Fibroblast of mammary gland (primary cell): ENCODE results near the gene TSPAN31.
"Not testable (repeated sequence)": the region's sequence is repeated elsewhere in the genome, so short reads cannot be mapped to it uniquely, and the experiment has no call there.

Experiments
- DNase-seq: peaks from one replicate; pipeline ENCODE4 v3.0.0-alpha.2; 2010; ENCODE audit warnings: low read depth
- H3K4me3 ChIP-seq: 2 replicates; pipeline ENCODE4 v1.5.1; 2011; ENCODE audit warnings: low read depth, mild to moderate bottlenecking, low read length, moderate library complexity; ENCODE audit not compliant: control insufficient read depth
- TF ChIP-seq, protein P1 (sequence below): conservative IDR thresholded peaks from 2 replicates; pipeline ENCODE4 v1.5.1; 2011; ENCODE audit warnings: low read depth, low read length, inconsistent platforms; ENCODE audit not compliant: control insufficient read depth, insufficient read depth

Gene TSPAN31

DNA sequence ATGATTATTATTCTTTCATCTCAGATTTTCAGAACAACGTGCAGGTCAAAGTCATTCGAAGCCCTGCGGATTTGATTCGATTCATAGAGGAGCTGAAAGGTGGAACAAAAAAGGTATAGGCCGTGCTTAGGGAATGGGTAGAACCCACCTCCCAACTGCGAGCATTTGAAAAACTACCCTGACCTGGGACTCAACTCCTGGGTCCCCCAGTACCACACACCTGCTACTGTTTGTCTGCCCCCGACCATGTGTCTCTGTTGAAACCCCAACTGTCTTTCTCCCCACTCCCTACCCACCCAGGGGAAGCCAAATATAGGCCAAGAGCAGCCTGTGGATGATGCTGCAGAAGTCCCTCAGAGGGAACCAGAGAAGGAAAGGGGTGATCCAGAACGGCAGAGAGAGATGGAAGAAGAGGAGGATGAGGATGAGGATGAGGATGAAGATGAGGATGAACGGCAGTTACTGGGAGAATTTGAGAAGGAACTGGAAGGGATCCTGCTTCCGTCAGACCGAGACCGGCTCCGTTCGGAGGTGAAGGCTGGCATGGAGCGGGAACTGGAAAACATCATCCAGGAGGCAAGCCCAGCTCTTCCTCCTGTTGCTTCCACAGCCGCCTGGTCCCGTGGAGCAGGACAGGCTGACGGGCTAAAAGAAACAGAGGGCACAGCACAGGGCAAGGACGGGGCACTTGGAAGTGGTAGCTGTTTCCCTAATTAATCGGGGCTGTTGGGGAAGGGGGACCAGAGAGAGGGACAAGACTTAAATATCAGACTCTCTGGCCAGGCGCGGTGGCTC, 26.8 kb upstream of the TSPAN31 start:
- TF ChIP-seq, protein P1, sequence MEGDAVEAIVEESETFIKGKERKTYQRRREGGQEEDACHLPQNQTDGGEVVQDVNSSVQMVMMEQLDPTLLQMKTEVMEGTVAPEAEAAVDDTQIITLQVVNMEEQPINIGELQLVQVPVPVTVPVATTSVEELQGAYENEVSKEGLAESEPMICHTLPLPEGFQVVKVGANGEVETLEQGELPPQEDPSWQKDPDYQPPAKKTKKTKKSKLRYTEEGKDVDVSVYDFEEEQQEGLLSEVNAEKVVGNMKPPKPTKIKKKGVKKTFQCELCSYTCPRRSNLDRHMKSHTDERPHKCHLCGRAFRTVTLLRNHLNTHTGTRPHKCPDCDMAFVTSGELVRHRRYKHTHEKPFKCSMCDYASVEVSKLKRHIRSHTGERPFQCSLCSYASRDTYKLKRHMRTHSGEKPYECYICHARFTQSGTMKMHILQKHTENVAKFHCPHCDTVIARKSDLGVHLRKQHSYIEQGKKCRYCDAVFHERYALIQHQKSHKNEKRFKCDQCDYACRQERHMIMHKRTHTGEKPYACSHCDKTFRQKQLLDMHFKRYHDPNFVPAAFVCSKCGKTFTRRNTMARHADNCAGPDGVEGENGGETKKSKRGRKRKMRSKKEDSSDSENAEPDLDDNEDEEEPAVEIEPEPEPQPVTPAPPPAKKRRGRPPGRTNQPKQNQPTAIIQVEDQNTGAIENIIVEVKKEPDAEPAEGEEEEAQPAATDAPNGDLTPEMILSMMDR: no peak
- no peak overlapping the region for H3K4me3 ChIP-seq
- no peak for DNase-seq

DNA sequence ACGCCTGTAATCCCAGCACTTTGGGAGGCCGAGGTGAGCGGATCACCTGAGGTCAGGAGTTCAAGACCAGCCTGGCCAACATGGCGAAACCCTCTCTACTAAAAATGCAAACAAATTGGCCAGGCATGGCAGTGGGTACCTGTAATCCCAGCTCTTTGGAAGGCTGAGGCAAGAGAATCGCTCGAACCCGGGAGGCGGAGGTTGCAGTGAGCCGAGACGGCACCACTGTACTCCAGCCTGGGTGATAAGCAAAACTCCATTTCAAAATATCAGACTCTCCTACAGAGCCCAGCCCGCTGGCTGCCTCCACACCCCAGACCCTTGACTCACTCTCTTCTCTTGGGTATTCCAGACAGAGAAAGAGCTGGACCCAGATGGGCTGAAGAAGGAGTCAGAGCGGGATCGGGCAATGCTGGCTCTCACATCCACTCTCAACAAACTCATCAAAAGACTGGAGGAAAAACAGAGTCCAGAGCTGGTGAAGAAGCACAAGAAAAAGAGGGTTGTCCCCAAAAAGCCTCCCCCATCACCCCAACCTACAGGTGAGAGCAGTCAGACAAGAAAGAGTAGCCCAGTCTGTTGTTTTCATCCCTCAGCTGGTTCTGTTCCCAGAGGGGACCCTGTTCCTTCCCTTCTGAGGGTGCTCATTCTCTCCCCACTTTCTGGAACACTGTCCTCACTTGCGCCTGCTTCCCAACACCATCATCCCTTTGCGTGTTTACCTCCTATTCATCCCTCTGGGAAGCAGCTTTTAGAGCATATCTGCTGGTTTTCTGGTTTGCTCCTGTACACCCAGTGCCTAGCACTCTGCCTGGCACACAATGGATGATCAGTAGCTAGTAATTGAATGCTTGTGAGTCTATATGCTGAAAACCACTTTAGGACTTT, 26.0 kb upstream of the TSPAN31 start:
- TF ChIP-seq, protein P1: no peak
- H3K4me3 ChIP-seq: no peak overlapping the region

DNA sequence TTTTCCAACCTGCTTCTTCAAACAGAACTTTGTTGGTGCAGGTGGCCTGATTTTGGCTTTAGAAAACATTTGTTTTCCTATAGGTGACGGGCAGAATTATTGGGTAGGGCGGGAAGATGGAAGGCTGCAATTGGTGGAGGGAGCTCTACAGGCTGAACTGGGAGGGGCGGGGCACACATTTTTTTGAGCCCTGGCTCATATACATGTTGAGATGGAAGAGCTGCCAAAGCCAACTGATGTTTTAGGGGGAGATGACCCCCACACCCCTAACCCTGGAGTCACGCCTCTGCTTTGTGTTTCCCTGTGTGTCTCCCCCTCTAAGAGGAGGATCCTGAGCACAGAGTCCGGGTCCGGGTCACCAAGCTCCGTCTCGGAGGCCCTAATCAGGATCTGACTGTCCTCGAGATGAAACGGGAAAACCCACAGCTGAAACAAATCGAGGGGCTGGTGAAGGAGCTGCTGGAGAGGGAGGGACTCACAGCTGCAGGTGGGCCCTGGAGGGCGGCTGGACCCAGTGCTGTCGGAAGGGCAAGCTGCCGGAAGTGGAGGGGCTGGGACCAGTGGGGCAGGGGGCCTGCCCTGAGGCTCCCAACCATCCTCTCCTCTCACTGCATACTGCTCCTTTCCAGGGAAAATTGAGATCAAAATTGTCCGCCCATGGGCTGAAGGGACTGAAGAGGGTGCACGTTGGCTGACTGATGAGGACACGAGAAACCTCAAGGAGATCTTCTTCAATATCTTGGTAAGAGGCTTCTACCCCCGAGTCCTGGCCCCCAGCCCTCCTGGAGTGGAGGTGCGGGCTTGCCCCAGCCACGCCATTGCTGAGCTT, 24.8 kb upstream of the TSPAN31 start:
- TF ChIP-seq, protein P1: no peak
- no peak for DNase-seq
- H3K4me3 ChIP-seq: no peak overlapping the region

More for the DNA sequence above, 26.0 kb upstream of the TSPAN31 start:
- DNase-seq: no peak

DNA sequence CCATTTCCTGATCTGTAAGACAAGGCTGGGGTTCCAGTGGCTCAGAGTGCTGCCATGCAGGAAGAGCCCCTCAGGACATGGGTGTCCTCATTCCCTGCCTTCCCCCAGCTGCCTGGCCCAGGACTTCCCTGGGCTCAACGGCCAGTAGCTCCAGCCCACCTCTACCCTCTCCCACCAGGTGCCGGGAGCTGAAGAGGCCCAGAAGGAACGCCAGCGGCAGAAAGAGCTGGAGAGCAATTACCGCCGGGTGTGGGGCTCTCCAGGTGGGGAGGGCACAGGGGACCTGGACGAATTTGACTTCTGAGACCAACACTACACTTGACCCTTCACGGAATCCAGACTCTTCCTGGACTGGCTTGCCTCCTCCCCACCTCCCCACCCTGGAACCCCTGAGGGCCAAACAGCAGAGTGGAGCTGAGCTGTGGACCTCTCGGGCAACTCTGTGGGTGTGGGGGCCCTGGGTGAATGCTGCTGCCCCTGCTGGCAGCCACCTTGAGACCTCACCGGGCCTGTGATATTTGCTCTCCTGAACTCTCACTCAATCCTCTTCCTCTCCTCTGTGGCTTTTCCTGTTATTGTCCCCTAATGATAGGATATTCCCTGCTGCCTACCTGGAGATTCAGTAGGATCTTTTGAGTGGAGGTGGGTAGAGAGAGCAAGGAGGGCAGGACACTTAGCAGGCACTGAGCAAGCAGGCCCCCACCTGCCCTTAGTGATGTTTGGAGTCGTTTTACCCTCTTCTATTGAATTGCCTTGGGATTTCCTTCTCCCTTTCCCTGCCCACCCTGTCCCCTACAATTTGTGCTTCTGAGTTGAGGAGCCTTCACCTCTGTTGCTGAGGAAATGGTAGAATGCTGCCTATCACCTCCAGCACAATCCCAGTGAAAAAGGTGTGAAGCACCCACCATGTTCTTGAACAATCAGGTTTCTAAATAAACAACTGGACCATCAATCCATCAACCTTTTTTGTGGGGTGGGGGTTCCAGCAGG, 23.9 kb upstream of the TSPAN31 start:
- H3K4me3 ChIP-seq: no peak overlapping the region
- no peak for DNase-seq
- TF ChIP-seq, protein P1: no peak

DNA sequence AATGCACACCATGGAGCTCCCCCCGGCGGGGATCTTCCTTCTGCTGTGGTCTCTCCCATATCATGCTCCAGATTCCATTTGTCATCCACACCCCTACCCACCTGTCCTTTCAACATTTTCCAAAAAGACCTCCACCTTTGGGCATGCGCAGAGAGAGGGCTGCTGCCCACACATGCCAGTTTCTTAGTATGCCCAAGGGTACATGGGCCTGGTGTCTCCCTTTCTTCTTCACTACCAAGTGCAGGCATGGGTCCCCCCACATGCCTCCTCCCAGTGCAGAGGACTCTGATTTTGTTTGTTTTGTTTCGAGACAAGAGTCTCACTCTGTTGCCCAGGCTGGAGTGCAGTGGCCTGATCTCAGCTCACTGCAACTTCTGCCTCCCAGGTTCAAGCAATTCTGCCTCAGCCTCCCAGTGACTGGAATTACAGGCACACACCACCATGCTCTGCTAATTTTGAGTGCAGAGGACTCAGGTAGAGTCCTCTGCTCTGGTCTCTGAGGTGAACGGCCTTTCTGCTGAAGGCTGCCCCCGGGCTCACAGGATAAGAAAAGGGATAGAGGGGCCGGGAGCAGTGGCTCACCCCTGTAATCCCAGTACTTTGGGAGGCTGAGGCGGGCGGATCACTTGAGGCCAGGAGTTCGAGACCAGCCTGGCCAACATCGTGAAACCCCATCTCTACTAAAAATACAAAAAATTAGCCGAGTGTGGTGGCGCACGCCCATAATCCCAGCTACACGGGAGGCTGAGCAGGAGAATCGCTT, 22.8 kb upstream of the TSPAN31 start:
- H3K4me3 ChIP-seq, DNase-seq: not testable (repeated sequence)
